ENCODE results near the gene PIH1D2.

DNA sequence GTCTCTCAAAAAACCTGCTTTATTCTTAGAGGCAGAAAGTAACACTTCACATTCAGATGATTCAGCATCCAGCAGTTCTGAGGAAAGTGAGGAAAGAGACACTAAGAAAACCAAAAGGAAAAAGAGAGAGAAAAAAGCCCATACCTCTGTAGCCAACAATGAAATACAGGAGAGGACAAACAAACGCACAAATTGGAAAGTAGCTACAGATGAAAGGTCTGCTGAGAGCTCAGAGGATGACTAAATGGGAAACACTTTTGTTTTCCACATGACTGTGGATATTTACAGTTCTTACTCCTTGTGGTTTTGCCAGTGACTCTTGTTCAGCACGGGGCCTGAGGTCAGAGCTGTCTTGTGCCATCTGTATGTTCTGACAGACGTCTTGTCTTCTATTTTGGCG lies 8.9 kb upstream of the PIH1D2 start:
- TF ChIP-seq, protein P1, sequence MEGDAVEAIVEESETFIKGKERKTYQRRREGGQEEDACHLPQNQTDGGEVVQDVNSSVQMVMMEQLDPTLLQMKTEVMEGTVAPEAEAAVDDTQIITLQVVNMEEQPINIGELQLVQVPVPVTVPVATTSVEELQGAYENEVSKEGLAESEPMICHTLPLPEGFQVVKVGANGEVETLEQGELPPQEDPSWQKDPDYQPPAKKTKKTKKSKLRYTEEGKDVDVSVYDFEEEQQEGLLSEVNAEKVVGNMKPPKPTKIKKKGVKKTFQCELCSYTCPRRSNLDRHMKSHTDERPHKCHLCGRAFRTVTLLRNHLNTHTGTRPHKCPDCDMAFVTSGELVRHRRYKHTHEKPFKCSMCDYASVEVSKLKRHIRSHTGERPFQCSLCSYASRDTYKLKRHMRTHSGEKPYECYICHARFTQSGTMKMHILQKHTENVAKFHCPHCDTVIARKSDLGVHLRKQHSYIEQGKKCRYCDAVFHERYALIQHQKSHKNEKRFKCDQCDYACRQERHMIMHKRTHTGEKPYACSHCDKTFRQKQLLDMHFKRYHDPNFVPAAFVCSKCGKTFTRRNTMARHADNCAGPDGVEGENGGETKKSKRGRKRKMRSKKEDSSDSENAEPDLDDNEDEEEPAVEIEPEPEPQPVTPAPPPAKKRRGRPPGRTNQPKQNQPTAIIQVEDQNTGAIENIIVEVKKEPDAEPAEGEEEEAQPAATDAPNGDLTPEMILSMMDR (IDR thresholded peaks at IDR 0.05) = no peak
- TF ChIP-seq POLR2AphosphoS5 (IDR thresholded peaks at IDR 0.05; ENCODE audit: low read depth, low read length) = peak; percentile 66
- no peak for TF ChIP-seq TCF7L2 (IDR thresholded peaks at IDR 0.05; ENCODE audit: low read depth, low read length)
- TF ChIP-seq, protein P2, sequence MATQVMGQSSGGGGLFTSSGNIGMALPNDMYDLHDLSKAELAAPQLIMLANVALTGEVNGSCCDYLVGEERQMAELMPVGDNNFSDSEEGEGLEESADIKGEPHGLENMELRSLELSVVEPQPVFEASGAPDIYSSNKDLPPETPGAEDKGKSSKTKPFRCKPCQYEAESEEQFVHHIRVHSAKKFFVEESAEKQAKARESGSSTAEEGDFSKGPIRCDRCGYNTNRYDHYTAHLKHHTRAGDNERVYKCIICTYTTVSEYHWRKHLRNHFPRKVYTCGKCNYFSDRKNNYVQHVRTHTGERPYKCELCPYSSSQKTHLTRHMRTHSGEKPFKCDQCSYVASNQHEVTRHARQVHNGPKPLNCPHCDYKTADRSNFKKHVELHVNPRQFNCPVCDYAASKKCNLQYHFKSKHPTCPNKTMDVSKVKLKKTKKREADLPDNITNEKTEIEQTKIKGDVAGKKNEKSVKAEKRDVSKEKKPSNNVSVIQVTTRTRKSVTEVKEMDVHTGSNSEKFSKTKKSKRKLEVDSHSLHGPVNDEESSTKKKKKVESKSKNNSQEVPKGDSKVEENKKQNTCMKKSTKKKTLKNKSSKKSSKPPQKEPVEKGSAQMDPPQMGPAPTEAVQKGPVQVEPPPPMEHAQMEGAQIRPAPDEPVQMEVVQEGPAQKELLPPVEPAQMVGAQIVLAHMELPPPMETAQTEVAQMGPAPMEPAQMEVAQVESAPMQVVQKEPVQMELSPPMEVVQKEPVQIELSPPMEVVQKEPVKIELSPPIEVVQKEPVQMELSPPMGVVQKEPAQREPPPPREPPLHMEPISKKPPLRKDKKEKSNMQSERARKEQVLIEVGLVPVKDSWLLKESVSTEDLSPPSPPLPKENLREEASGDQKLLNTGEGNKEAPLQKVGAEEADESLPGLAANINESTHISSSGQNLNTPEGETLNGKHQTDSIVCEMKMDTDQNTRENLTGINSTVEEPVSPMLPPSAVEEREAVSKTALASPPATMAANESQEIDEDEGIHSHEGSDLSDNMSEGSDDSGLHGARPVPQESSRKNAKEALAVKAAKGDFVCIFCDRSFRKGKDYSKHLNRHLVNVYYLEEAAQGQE (IDR thresholded peaks at IDR 0.05; ENCODE audit: insufficient read depth in 1 of 2, low read depth in 2 of 2, low read length in 1 of 2) = no peak
